Activated CD8-positive, alpha-beta memory T cell treated with anti-CD3 and anti-CD28 coated beads, Interleukin-2, amount 50 U/mL, for 48 hours (primary cell): Measurements from ENCODE around the gene TRIOBP.

Experiments used
- DNase-seq: peaks from one replicate; pipeline ENCODE4 v3.0.0-alpha.2; 2020

Gene TRIOBP

GRCh38 chr22:37733625-37734401, 37.0 kb downstream of the TRIOBP start:
- DNase-seq: no peak

GRCh38 chr22:37734402-37734700, 37.5 kb downstream of the TRIOBP start:
- no peak for DNase-seq

GRCh38 chr22:37734964-37735451, 38.2 kb downstream of the TRIOBP start:
- DNase-seq: no peak

- no peak for DNase-seq
Observed at GRCh38 chr22:37739035-37739434, 42.2 kb downstream of the TRIOBP start.

- DNase-seq: no peak
Observed at GRCh38 chr22:37739611-37740049, 42.8 kb downstream of the TRIOBP start.

GRCh38 chr22:37740455-37741311, 43.8 kb downstream of the TRIOBP start:
- no peak for DNase-seq

- DNase-seq: no peak
Observed at GRCh38 chr22:37741312-37741795, 44.5 kb downstream of the TRIOBP start.

- DNase-seq: no peak
Observed at GRCh38 chr22:37742376-37743171, 45.7 kb downstream of the TRIOBP start.

- DNase-seq: no peak
Observed at GRCh38 chr22:37744589-37744988, 47.7 kb downstream of the TRIOBP start.

GRCh38 chr22:37745548-37746365, 48.9 kb downstream of the TRIOBP start:
- DNase-seq: peak; percentile 94

GRCh38 chr22:37746366-37747079, 49.7 kb downstream of the TRIOBP start:
- DNase-seq: peak; percentile 76

GRCh38 chr22:37747080-37747714, 50.3 kb downstream of the TRIOBP start:
- DNase-seq: no peak

- no peak for DNase-seq
Observed at GRCh38 chr22:37747715-37748100, 50.9 kb downstream of the TRIOBP start.

- DNase-seq: no peak
Observed at GRCh38 chr22:37748659-37749058, 51.8 kb downstream of the TRIOBP start.

GRCh38 chr22:37749226-37749625, 52.4 kb downstream of the TRIOBP start:
- DNase-seq: no peak

GRCh38 chr22:37749831-37750595, 53.2 kb downstream of the TRIOBP start:
- no peak for DNase-seq

- DNase-seq: no peak
Observed at GRCh38 chr22:37750596-37751162, 53.8 kb downstream of the TRIOBP start.

GRCh38 chr22:37751449-37752188, 54.8 kb downstream of the TRIOBP start:
- DNase-seq: no peak
